HepG2 (cell line): Measurements from ENCODE around the gene NEURL1B. TPM values are rescaled to one million over a fixed set of nuclear protein-coding genes. Genes with fewer than 3 reads are reported as not detected.

Experiments used
- ATAC-seq: fragments of 200-7000 bp; cut with Tn5 transposase; 3 replicates; pipeline ENCODE4 v1.9.1; 2020; ENCODE audit warnings: mild to moderate bottlenecking, moderate library complexity
- BruUV-seq: library from RNA; stranded (reverse); fragments of 400-500 nt; replicated peaks from 2 replicates; lab custom pipeline; 2021; lab: Mats Ljungman, UMichigan
- CTCF ChIA-PET: fragments of 300-600 bp; formaldehyde crosslinking; extraction: SDS; loops from one replicate; lab custom pipeline; 2021; ENCODE audit warnings: low total read pairs, inconsistent platforms, low intra/inter-chr PET ratio; lab: Yijun Ruan, JAX
- POLR2A ChIA-PET: fragments of 350-600 bp; sonication (Branson Sonifier 250); formaldehyde crosslinking; loops from one replicate; lab custom pipeline; 2020; ENCODE audit warnings: antibody characterized with exemption, inconsistent platforms; lab: Yijun Ruan, JAX
- DNase-seq: peaks from one replicate; pipeline ENCODE4 v3.0.0-alpha.2; 2015; ENCODE audit warnings: low spot score
- FAIRE-seq: peaks from 3 replicates; lab custom pipeline; 2011; peaks lifted over from hg19 to GRCh38; lab: Jason Lieb, UNC
- H2AFZ ChIP-seq: one replicate; pipeline ENCODE4 v1.6.1; 2011; ENCODE audit warnings: low read length, inconsistent platforms
- H3K27ac ChIP-seq: fragments of 300-600 bp; 3 replicates; pipeline ENCODE4 v1.8.0; 2011; ENCODE audit warnings: mixed run types, mild to moderate bottlenecking, mixed read lengths, low read length, inconsistent platforms; ENCODE audit not compliant: insufficient read depth; ENCODE audit errors: extremely low read length
- H3K27me3 ChIP-seq, 2 experiments: fragments of 200-600 bp in 1 of 2; 2 replicates in 1 of 2; 3 replicates in 1 of 2; pipeline versions ENCODE4 v1.6.0 to v1.8.0; 2011; ENCODE audit warnings: low read length in 2 of 2, mild to moderate bottlenecking in 2 of 2, moderate library complexity in 2 of 2, inconsistent platforms in 1 of 2; ENCODE audit not compliant: insufficient read depth in 2 of 2, control insufficient read depth in 1 of 2
- H3K36me3 ChIP-seq, 2 experiments: fragments of 200-600 bp in 1 of 2; replicated peaks in 1 of 2; 2 replicates in 1 of 2; 3 replicates in 1 of 2; pipeline versions ENCODE4 v1.5.1 to v1.8.0; 2011; ENCODE audit warnings: low read length in 2 of 2, inconsistent platforms in 1 of 2; ENCODE audit not compliant: insufficient read depth in 2 of 2, control insufficient read depth in 1 of 2
- H3K4me1 ChIP-seq: 2 replicates; pipeline ENCODE4 v1.5.1; 2012; ENCODE audit warnings: low read length, inconsistent platforms; ENCODE audit not compliant: insufficient read depth
- H3K4me2 ChIP-seq: 2 replicates; pipeline ENCODE4 v1.6.0; 2011; ENCODE audit warnings: low read depth, low read length, inconsistent platforms
- H3K4me3 ChIP-seq, 3 experiments: fragments of 200-600 bp in 1 of 3; sonication (generic), shearing (Covaris generic) in 1 of 3; replicated peaks in 1 of 3; 2 replicates each; pipeline ENCODE4 v1.5.1; 2011 to 2016; ENCODE audit warnings: low read length in 3 of 3, inconsistent platforms in 2 of 3, low read depth in 2 of 3, mild to moderate bottlenecking in 2 of 3, control low read depth in 1 of 3, mixed read lengths in 1 of 3; ENCODE audit not compliant: insufficient read depth in 1 of 3
- H3K79me2 ChIP-seq: one replicate; pipeline ENCODE4 v1.6.1; 2011; ENCODE audit warnings: low read length, inconsistent platforms; ENCODE audit not compliant: insufficient read depth
- H3K9ac ChIP-seq: 2 replicates; pipeline ENCODE4 v1.6.0; 2011; ENCODE audit warnings: mild to moderate bottlenecking, low read depth, low read length, inconsistent platforms; ENCODE audit not compliant: insufficient read depth
- H3K9me3 ChIP-seq: 2 replicates; pipeline ENCODE4 v1.5.1; 2012; ENCODE audit warnings: mild to moderate bottlenecking, low read length
- H4K20me1 ChIP-seq: 2 replicates; pipeline ENCODE4 v1.6.0; 2011; ENCODE audit warnings: inconsistent platforms, mild to moderate bottlenecking, low read length, moderate library complexity; ENCODE audit not compliant: insufficient read depth
- AGO1 ChIP-seq: fragments of 200-400 bp; formaldehyde crosslinking; IDR thresholded peaks from 2 replicates; pipeline ENCODE4 v1.6.1; 2017; ENCODE audit warnings: mild to moderate bottlenecking, low read depth, low read length, moderate library complexity; ENCODE audit not compliant: poor library complexity, severe bottlenecking
- BHLHE40 ChIP-seq: IDR thresholded peaks from 2 replicates; pipeline ENCODE4 v1.6.1; 2011; ENCODE audit warnings: low read length, improper control_type of control experiment
- EHMT2 ChIP-seq: fragments of 200-600 bp; sonication (generic); IDR thresholded peaks from 2 replicates; pipeline ENCODE4 v1.7.0; 2017; ENCODE audit warnings: antibody characterized with exemption, low read depth, low read length, borderline replicate concordance
- FOXK1 ChIP-seq: sonication (generic); formaldehyde crosslinking; IDR thresholded peaks from 2 replicates; pipeline ENCODE4 v1.4.0; 2020; ENCODE audit warnings: low read depth, missing genetic modification reagents, borderline replicate concordance
- HOXA7 ChIP-seq: sonication (generic); formaldehyde crosslinking; IDR thresholded peaks from 2 replicates; pipeline ENCODE4 v1.8.1; 2022; ENCODE audit warnings: mild to moderate bottlenecking, missing genetic modification reagents, moderate library complexity
- HOXA9 ChIP-seq: sonication (generic); formaldehyde crosslinking; IDR thresholded peaks from 2 replicates; pipeline ENCODE4 v1.8.1; 2022; ENCODE audit warnings: missing genetic modification reagents, mild to moderate bottlenecking, moderate library complexity, borderline replicate concordance
- KLF13 ChIP-seq: sonication (generic); formaldehyde crosslinking; IDR thresholded peaks from 2 replicates; pipeline ENCODE4 v1.4.0; 2020; ENCODE audit warnings: mild to moderate bottlenecking, missing genetic modification reagents
- MED8 ChIP-seq: sonication (generic); formaldehyde crosslinking; IDR thresholded peaks from 2 replicates; pipeline ENCODE4 v1.8.1; 2023; ENCODE audit warnings: mild to moderate bottlenecking, missing genetic modification reagents; ENCODE audit not compliant: insufficient replicate concordance
- PPARG ChIP-seq: conservative IDR thresholded peaks from 2 replicates; pipeline ENCODE4 v1.6.1; 2016; ENCODE audit warnings: missing biosample characterization, missing genetic modification reagents
- ZNF17 ChIP-seq: sonication (generic); formaldehyde crosslinking; IDR thresholded peaks from 2 replicates; pipeline ENCODE4 v1.5.0; 2020; ENCODE audit warnings: mild to moderate bottlenecking, missing genetic modification reagents
- ZNF296 ChIP-seq: sonication (generic); formaldehyde crosslinking; conservative IDR thresholded peaks from 2 replicates; pipeline ENCODE4 v1.5.0; 2020; ENCODE audit warnings: mild to moderate bottlenecking, missing genetic modification reagents
- ZNF484 ChIP-seq: sonication (generic); formaldehyde crosslinking; IDR thresholded peaks from 2 replicates; pipeline ENCODE4 v1.5.1; 2020; ENCODE audit warnings: mild to moderate bottlenecking, low read depth, missing genetic modification reagents, borderline replicate concordance
- ZNF619 ChIP-seq: sonication (generic); formaldehyde crosslinking; IDR thresholded peaks from 2 replicates; pipeline ENCODE4 v1.4.0; 2020; ENCODE audit warnings: mild to moderate bottlenecking, missing genetic modification reagents
- ZNF878 ChIP-seq: sonication (generic); formaldehyde crosslinking; IDR thresholded peaks from 2 replicates; pipeline ENCODE4 v1.8.1; 2023; ENCODE audit warnings: mild to moderate bottlenecking, missing genetic modification reagents, moderate library complexity
- ZSCAN12 ChIP-seq: sonication (generic); formaldehyde crosslinking; IDR thresholded peaks from 2 replicates; pipeline ENCODE4 v1.9.0; 2021; ENCODE audit warnings: mild to moderate bottlenecking, missing genetic modification reagents
- WGBS: methylation state at CpG from one replicate; pipeline ENCODE4 v1.1.6; 2017; ENCODE audit warnings: low lambda C conversion rate; 5-methylcytosine and 5-hydroxymethylcytosine counted together
- in situ Hi-C: cut with HindIII; loops from 2 replicates; pipeline ENCODE4 v1.10.0; 2017; ENCODE audit warnings: low pct_unique_long_range_greater_than_20kb; ENCODE audit not compliant: extremely low pct_ligation_motif_present
- intact Hi-C: fragments of 100-400 bp; cut with micrococcal nuclease; formaldehyde crosslinking; loops from one replicate; pipeline ENCODE4 v1.10.0; 2022; ENCODE audit not compliant: unreplicated experiment
- polyA plus RNA-seq, 8 experiments: library from polyadenylated mRNA; depleted of rRNA in 3 of 8; stranded (reverse) in 7 of 8; unstranded in 1 of 8; fragments of >200 nt; fragmentation: Illumina TruSeq in 4 of 8; extraction: Trizol in 4 of 8; gene quantifications; 2 replicates each; pipeline versions ENCODE4 v1.2.1 to v1.2.3, GENCODE V29; 2011 to 2016; ENCODE audit warnings: low read depth in 4 of 8, missing spikeins in 1 of 8, mixed read lengths in 1 of 8; ENCODE audit not compliant: insufficient read depth in 1 of 8
- total RNA-seq, 5 experiments: library from RNA; depleted of rRNA; stranded (reverse); fragments of >200 nt; fragmentation: Illumina TruSeq; extraction: Trizol; gene quantifications; 2 replicates each; pipeline ENCODE4 v1.2.3, GENCODE V29; 2016; ENCODE audit warnings: low read depth in 1 of 5
- TF ChIP-seq, protein P1 (sequence below): sonication (generic); formaldehyde crosslinking; IDR thresholded peaks from 2 replicates; pipeline ENCODE4 v1.4.0; 2020; ENCODE audit warnings: mild to moderate bottlenecking, low read depth, missing genetic modification reagents
- TF ChIP-seq, protein P2 (sequence below): IDR thresholded peaks from 2 replicates; pipeline ENCODE4 v1.6.1; 2018; ENCODE audit warnings: missing genetic modification reagents, mild to moderate bottlenecking, missing compliant biosample characterization
- TF ChIP-seq, protein P3 (sequence below): sonication (generic); formaldehyde crosslinking; conservative IDR thresholded peaks from 2 replicates; pipeline ENCODE4 v1.5.0; 2020; ENCODE audit warnings: missing genetic modification reagents
- TF ChIP-seq, protein P4 (sequence below): sonication (generic); formaldehyde crosslinking; IDR thresholded peaks from 2 replicates; pipeline ENCODE4 v1.8.1; 2023; ENCODE audit warnings: mild to moderate bottlenecking, missing genetic modification reagents

The NEURL1B gene
- total and polyA plus RNA-seq, 2 of the 13 experiments (the other 11 are each of a cell fraction or from before 2014, with no cell fraction given): 0.09 to 0.13 TPM

DNA sequence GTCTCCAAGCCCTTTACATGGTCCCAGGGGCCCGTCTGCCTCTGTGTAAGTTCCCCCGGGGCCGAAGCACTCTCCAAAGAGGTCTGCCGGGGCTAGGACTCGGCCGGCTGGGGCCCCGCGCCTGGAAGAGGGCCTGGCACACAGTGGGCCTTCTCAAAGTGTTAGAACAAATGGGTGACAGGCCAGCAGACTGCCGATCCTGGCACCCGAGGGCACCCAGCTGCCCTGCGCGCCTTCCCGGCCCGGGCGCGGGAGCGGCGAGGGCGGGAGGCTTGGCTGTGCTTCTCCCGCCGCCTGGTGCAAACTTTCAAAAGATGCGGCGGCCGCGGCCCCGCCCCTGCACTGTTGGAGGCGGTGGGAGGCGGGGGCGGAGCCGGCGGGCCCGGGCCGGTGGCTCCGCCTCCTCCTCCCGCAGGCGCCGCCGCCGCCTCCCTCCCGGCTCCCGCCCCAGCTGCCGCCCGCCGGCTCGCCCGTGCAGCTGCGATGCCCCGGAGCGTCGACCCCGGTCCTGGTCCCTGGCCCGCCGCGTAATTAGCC, at the start of gene NEURL1B (continued):
- TF ChIP-seq, protein P1, sequence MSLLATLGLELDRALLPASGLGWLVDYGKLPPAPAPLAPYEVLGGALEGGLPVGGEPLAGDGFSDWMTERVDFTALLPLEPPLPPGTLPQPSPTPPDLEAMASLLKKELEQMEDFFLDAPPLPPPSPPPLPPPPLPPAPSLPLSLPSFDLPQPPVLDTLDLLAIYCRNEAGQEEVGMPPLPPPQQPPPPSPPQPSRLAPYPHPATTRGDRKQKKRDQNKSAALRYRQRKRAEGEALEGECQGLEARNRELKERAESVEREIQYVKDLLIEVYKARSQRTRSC (CRISPR knock-in tag): no peak
- no peak for TF ChIP-seq EHMT2
- no peak for TF ChIP-seq MED8
- TF ChIP-seq, protein P2, sequence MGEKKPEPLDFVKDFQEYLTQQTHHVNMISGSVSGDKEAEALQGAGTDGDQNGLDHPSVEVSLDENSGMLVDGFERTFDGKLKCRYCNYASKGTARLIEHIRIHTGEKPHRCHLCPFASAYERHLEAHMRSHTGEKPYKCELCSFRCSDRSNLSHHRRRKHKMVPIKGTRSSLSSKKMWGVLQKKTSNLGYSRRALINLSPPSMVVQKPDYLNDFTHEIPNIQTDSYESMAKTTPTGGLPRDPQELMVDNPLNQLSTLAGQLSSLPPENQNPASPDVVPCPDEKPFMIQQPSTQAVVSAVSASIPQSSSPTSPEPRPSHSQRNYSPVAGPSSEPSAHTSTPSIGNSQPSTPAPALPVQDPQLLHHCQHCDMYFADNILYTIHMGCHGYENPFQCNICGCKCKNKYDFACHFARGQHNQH: no peak
- TF ChIP-seq ZNF296: no peak
- TF ChIP-seq, protein P3, sequence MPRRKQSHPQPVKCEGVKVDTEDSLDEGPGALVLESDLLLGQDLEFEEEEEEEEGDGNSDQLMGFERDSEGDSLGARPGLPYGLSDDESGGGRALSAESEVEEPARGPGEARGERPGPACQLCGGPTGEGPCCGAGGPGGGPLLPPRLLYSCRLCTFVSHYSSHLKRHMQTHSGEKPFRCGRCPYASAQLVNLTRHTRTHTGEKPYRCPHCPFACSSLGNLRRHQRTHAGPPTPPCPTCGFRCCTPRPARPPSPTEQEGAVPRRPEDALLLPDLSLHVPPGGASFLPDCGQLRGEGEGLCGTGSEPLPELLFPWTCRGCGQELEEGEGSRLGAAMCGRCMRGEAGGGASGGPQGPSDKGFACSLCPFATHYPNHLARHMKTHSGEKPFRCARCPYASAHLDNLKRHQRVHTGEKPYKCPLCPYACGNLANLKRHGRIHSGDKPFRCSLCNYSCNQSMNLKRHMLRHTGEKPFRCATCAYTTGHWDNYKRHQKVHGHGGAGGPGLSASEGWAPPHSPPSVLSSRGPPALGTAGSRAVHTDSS (CRISPR knock-in tag): no peak
- no peak for TF ChIP-seq HOXA9 (CRISPR knock-in tag)

DNA sequence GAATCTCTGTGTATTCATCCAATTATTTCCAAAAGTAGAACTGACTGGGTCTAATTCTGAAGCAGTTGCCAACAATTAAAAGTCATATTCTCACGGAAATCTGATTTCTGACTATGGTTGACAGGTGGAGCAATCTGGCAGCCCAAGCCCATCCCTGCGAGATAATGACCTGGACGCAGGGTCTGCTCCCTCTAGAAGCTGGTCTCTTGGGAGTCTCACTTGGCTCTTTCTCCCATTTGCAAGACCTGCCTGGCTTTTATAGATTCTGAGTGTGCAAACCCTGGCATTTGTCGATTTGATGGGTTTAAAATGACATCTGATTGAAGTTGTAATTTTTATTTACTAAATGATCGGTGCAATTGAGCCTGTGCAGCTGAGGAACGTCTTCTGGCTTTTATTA, 49.4 kb upstream of the NEURL1B start:
- ChIA-PET POLR2A (no interaction called here), CTCF (no interaction called here)
- DNase-seq (no peak), FAIRE-seq (no peak), ATAC-seq (no peak)
- intact Hi-C loops: no loop called here
- no peaks in the 10 kb centered on the region for H3K36me3 ChIP-seq
- H4K20me1 ChIP-seq: no peaks in the 10 kb centered on the region
- in situ Hi-C loops: no loop called here
- H3K27ac ChIP-seq: no peak overlapping the region
- H3K4me2 ChIP-seq: no peak overlapping the region
- no peak overlapping the region for H2AFZ ChIP-seq
- no TSS peak for BruUV-seq
- no peaks in the 10 kb centered on the region for H3K79me2 ChIP-seq
- no peaks in the 10 kb centered on the region for H3K9me3 ChIP-seq
- H3K27me3 ChIP-seq: peaks cover 5 to 19% of the 10 kb centered on the region in 2 experiments; a peak in 4 of 5 replicates
- H3K4me1 ChIP-seq: no peaks in the 10 kb centered on the region
- WGBS: 2% methylated on average over 6 of the region's 6 CpGs
- no peak overlapping the region for H3K4me3 ChIP-seq
- no peak overlapping the region for H3K9ac ChIP-seq
- TF ChIP-seq PPARG (CRISPR knock-in tag) (no peak), ZNF878 (CRISPR knock-in tag) (no peak), ZNF17 (CRISPR knock-in tag) (no peak), ZNF484 (no peak), AGO1 (no peak), KLF13 (no peak), ZNF619 (no peak), HOXA7 (CRISPR knock-in tag) (no peak), ZSCAN12 (CRISPR knock-in tag) (no peak), FOXK1 (CRISPR knock-in tag) (no peak), BHLHE40 (no peak)
- TF ChIP-seq, protein P4, sequence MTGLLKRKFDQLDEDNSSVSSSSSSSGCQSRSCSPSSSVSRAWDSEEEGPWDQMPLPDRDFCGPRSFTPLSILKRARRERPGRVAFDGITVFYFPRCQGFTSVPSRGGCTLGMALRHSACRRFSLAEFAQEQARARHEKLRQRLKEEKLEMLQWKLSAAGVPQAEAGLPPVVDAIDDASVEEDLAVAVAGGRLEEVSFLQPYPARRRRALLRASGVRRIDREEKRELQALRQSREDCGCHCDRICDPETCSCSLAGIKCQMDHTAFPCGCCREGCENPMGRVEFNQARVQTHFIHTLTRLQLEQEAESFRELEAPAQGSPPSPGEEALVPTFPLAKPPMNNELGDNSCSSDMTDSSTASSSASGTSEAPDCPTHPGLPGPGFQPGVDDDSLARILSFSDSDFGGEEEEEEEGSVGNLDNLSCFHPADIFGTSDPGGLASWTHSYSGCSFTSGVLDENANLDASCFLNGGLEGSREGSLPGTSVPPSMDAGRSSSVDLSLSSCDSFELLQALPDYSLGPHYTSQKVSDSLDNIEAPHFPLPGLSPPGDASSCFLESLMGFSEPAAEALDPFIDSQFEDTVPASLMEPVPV (CRISPR knock-in tag): no peak
